OCI-LY3 (cell line): ENCODE measurements around the gene HEY2.

Experiments
- EZH2phosphoT487 ChIP-seq: fragments of 200-600 bp; shearing (Covaris generic); IDR thresholded peaks from 2 replicates; pipeline ENCODE4 v1.6.1; 2018; ENCODE audit warnings: antibody characterized with exemption, mixed run types, low read depth
- TF ChIP-seq, protein P1 (sequence below): fragments of 200-600, 300-600 bp; sonication (generic); IDR thresholded peaks from 2 replicates; pipeline ENCODE4 v1.5.1; 2014; ENCODE audit warnings: antibody characterized with exemption, low read length, low read depth

GRCh38 chr6:125742464-125743120 is 6.8 kb upstream of the HEY2 start:
- TF ChIP-seq, protein P1, sequence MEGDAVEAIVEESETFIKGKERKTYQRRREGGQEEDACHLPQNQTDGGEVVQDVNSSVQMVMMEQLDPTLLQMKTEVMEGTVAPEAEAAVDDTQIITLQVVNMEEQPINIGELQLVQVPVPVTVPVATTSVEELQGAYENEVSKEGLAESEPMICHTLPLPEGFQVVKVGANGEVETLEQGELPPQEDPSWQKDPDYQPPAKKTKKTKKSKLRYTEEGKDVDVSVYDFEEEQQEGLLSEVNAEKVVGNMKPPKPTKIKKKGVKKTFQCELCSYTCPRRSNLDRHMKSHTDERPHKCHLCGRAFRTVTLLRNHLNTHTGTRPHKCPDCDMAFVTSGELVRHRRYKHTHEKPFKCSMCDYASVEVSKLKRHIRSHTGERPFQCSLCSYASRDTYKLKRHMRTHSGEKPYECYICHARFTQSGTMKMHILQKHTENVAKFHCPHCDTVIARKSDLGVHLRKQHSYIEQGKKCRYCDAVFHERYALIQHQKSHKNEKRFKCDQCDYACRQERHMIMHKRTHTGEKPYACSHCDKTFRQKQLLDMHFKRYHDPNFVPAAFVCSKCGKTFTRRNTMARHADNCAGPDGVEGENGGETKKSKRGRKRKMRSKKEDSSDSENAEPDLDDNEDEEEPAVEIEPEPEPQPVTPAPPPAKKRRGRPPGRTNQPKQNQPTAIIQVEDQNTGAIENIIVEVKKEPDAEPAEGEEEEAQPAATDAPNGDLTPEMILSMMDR: no peak
- TF ChIP-seq EZH2phosphoT487: no peak
